22Rv1 (cell line): ENCODE data around the gene KCNJ6.
A peak's percentile ranks its signal among the peaks of the same experiment; 100 is the strongest.

Experiments used
- H3K27ac ChIP-seq: fragments of 450-650 bp; 2 replicates; pipeline ENCODE4 v1.5.1; 2017
- ZFX ChIP-seq: fragments of 450-650 bp; IDR thresholded peaks from 2 replicates; pipeline ENCODE4 v1.6.1; 2017; ENCODE audit warnings: antibody characterized with exemption, borderline replicate concordance
- TF ChIP-seq, protein P1 (sequence below): fragments of 450-650 bp; IDR thresholded peaks from 2 replicates; pipeline ENCODE4 v1.5.1; 2017; ENCODE audit warnings: mild to moderate bottlenecking

KCNJ6 gene

GRCh38 chr21:37700641-37701202, 215.5 kb downstream of the KCNJ6 start:
- H3K27ac ChIP-seq: no peak overlapping the region
- TF ChIP-seq ZFX: no peak
- TF ChIP-seq, protein P1, sequence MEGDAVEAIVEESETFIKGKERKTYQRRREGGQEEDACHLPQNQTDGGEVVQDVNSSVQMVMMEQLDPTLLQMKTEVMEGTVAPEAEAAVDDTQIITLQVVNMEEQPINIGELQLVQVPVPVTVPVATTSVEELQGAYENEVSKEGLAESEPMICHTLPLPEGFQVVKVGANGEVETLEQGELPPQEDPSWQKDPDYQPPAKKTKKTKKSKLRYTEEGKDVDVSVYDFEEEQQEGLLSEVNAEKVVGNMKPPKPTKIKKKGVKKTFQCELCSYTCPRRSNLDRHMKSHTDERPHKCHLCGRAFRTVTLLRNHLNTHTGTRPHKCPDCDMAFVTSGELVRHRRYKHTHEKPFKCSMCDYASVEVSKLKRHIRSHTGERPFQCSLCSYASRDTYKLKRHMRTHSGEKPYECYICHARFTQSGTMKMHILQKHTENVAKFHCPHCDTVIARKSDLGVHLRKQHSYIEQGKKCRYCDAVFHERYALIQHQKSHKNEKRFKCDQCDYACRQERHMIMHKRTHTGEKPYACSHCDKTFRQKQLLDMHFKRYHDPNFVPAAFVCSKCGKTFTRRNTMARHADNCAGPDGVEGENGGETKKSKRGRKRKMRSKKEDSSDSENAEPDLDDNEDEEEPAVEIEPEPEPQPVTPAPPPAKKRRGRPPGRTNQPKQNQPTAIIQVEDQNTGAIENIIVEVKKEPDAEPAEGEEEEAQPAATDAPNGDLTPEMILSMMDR: peak; percentile 81

DNA sequence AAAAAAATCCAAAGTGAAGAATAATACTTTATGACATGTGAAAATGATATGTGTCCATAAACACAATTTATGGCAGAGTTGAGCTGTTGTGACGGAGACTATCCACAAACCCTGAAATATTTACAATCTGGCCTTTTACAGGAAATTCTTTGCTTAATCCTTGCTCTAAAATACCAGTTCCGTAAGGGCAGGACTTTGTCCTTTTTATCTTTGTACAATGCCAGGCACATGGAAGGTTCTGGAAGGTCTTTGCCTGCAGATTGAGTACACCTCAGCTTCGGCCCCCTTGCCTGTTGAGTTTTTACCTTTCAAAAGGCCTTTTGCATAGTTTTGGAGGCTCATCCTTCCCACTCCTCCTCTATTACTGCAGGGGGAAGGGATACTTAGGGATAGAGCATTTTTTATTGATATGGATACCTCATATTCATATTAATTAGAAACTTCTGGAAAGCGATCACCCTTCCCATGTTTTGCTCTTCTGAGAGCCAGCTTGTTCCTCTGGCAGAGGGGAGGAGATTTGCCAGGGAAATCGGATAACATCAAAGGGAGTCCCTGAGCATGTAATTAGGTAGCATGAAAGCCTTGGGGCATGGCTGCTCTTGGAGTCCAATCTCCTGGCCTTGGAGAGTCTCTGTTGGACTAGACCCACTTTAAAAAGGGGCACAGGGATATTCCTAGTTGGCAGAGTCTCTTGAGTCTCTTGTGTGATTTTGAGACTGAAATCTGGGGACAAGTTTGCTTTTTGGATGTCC, 217.1 kb downstream of the KCNJ6 start:
- H3K27ac ChIP-seq: no peak overlapping the region
- no peak for TF ChIP-seq ZFX
- TF ChIP-seq, protein P1: no peak

GRCh38 chr21:37696936-37697335, 219.3 kb downstream of the KCNJ6 start:
- H3K27ac ChIP-seq: no peak overlapping the region
- TF ChIP-seq, protein P1: no peak
- no peak for TF ChIP-seq ZFX

DNA sequence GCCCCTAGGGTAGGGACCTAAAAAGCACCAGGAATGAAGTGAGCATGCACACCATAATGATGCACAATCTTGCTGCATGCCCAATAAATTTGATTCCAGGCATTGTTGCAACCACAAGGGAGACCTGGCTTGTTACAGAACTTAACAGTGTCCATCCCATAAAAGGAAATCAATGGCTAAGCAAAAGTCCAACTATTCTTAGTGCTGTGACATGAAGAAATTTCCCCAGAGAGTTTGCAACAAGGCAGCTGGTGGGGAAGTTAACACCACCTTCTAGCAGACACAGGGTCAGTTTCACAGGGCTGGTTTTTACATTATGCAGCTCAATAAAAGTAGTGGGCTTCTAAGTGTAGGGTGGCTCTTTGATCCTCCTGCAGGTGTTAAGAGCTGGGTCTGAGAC, 221.1 kb downstream of the KCNJ6 start:
- H3K27ac ChIP-seq: no peak overlapping the region
- no peak for TF ChIP-seq ZFX
- TF ChIP-seq, protein P1: no peak

DNA sequence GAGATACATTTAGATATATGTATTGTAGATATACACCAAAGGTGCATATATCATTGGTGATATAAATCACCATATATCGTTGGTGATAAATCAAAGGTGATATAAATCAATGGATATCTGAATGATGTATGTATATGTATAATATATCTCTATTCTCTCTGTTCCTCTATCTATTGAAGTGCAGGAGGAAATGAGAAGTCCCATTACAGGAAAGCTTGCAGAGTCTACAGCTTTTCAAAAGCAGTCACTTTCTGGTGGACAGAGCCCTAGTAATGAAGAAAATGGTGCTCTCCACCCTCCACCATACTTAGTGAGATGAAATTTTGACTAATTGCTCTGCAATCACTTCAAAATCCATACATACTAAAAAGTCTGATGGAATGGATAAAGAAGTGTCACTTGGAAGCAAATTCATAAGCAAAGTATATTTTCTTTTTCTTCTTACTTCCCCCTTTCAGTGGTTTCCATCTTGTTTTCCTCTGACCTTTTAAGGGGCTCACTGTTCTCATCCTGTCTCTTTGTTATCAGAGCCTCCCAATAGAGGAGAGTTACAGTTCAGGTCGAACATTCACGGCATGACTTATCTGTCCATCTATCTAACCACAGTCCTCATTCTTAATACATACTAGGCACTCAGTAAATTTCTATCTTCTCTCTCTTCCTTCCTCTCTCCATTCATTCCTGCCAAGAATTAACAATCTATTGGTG, 227.2 kb downstream of the KCNJ6 start:
- TF ChIP-seq, protein P1: no peak
- TF ChIP-seq ZFX: no peak
- H3K27ac ChIP-seq: no peak overlapping the region

GRCh38 chr21:37686991-37687810, 229.1 kb downstream of the KCNJ6 start:
- H3K27ac ChIP-seq: no peak overlapping the region
- no peak for TF ChIP-seq ZFX
- TF ChIP-seq, protein P1: no peak
